Measurements from ENCODE around the gene IL1RAPL1. TPM values are rescaled to one million over a fixed set of nuclear protein-coding genes. Genes with fewer than 3 reads are reported as not detected.

IL1RAPL1 gene
- total and polyA plus RNA-seq, 8 donors: 0.05 to 0.20 (median 0.09) TPM; not detected in 5

GRCh38 chrX:29555465-29556091, 968.3 kb downstream of the IL1RAPL1 start:
- no peak for TF ChIP-seq CTCF (IDR thresholded peaks at IDR 0.05)
- ATAC-seq: no peak
- Histone ChIP-seq H3K27me3 (peaks cover 0 to 4% (median 0%) of the 10 kb centered on the region in 4 donors), H3K9me3 (peaks cover 0 to 3% (median 1%) of the 10 kb centered on the region in 4 donors), H3K4me3 (no peak overlapping the region), H3K36me3 (no peaks in the 10 kb centered on the region), H3K27ac (no peak overlapping the region), H3K4me1 (no peaks in the 10 kb centered on the region)
- DNase-seq: no peak
- intact Hi-C loops (cut with DNase I): no loop called here
- 39 to 44% methylated on average over 1 of the region's 1 CpG for WGBS, 2 donors
- FAIRE-seq: no peak

- WGBS, 2 donors: 82 to 95% methylated on average over 1 of the region's 1 CpG
- Histone ChIP-seq H3K4me3 (no peak overlapping the region), H3K27me3 (no peaks in the 10 kb centered on the region), H3K9me3 (peaks cover 0 to 3% (median 1%) of the 10 kb centered on the region in 4 donors), H3K4me1 (no peaks in the 10 kb centered on the region), H3K27ac (no peak overlapping the region), H3K36me3 (no peaks in the 10 kb centered on the region)
- FAIRE-seq (peak; percentile 75), DNase-seq (no peak), ATAC-seq (no peak)
- no peak for TF ChIP-seq CTCF (IDR thresholded peaks at IDR 0.05)
- intact Hi-C loops (cut with DNase I): no loop called here
Measured at GRCh38 chrX:29560065-29560464, 972.8 kb downstream of the IL1RAPL1 start.

- DNase-seq: no peak
- FAIRE-seq: no peak
- 53% methylated on average over 3 of the region's 3 CpGs for WGBS, 2 donors
- H3K4me3 ChIP-seq: no peak overlapping the region
- no peak overlapping the region for H3K27ac ChIP-seq
- intact Hi-C loops (cut with DNase I): no loop called here
- TF ChIP-seq CTCF (IDR thresholded peaks at IDR 0.05): no peak
- peaks cover 0 to 3% (median 1%) of the 10 kb centered on the region in 4 donors for H3K9me3 ChIP-seq
- no peaks in the 10 kb centered on the region for H3K36me3 ChIP-seq
- no peak for ATAC-seq
- no peaks in the 10 kb centered on the region for H3K27me3 ChIP-seq
- H3K4me1 ChIP-seq: no peaks in the 10 kb centered on the region
Measured at GRCh38 chrX:29561417-29561816, 974.2 kb downstream of the IL1RAPL1 start.

GRCh38 chrX:29580560-29580959, 993.3 kb downstream of the IL1RAPL1 start:
- intact Hi-C loops (cut with DNase I): no loop called here
- no peak for TF ChIP-seq CTCF (IDR thresholded peaks at IDR 0.05)
- Histone ChIP-seq H3K27me3 (no peaks in the 10 kb centered on the region), H3K4me1 (no peaks in the 10 kb centered on the region), H3K4me3 (no peak overlapping the region), H3K27ac (no peak overlapping the region), H3K36me3 (no peaks in the 10 kb centered on the region), H3K9me3 (no peaks in the 10 kb centered on the region)
- ATAC-seq: no peak
- no peak for FAIRE-seq
- DNase-seq: no peak
- 52 to 62% methylated on average over 4 of the region's 4 CpGs for WGBS, 2 donors

- Histone ChIP-seq H3K36me3 (no peaks in the 10 kb centered on the region), H3K4me3 (no peak overlapping the region), H3K27ac (no peak overlapping the region), H3K9me3 (no peaks in the 10 kb centered on the region), H3K27me3 (no peaks in the 10 kb centered on the region), H3K4me1 (no peaks in the 10 kb centered on the region)
- ATAC-seq (no peak), FAIRE-seq (no peak), DNase-seq (no peak)
- intact Hi-C loops (cut with DNase I): no loop called here
- WGBS, 2 donors: 50 to 57% methylated on average over 2 of the region's 2 CpGs
- TF ChIP-seq CTCF (IDR thresholded peaks at IDR 0.05): no peak
Measured at GRCh38 chrX:29581223-29581622, 994.0 kb downstream of the IL1RAPL1 start.
